RWPE2 (cell line): Measurements from ENCODE around the gene CIRBP.

Source experiments
- ATAC-seq: fragments of 200-7000 bp; cut with Tn5 transposase; 3 replicates; pipeline ENCODE4 v1.9.1; 2021; ENCODE audit warnings: low read depth
- DNase-seq: peaks from one replicate; pipeline ENCODE4 v3.0.0-alpha.2; 2020; ENCODE audit warnings: low spot score
- H3K27ac ChIP-seq: fragments of 450-650 bp; 2 replicates; pipeline ENCODE4 v1.5.1; 2017; ENCODE audit warnings: mild to moderate bottlenecking; ENCODE audit not compliant: poor library complexity, severe bottlenecking
- H3K27me3 ChIP-seq: fragments of 250-450 bp; sonication (Bioruptor Pico); 2 replicates; pipeline ENCODE4 v1.5.1; 2021; ENCODE audit warnings: mild to moderate bottlenecking, moderate library complexity; ENCODE audit not compliant: insufficient read depth, poor library complexity, severe bottlenecking
- H3K36me3 ChIP-seq: fragments of 250-450 bp; sonication (Bioruptor Pico); 2 replicates; pipeline ENCODE4 v1.5.1; 2020; ENCODE audit warnings: low read depth, mild to moderate bottlenecking, moderate library complexity
- H3K4me1 ChIP-seq: fragments of 250-450 bp; sonication (Bioruptor Pico); 2 replicates; pipeline ENCODE4 v1.5.1; 2021; ENCODE audit warnings: mild to moderate bottlenecking, moderate library complexity; ENCODE audit not compliant: insufficient read depth, poor library complexity, severe bottlenecking
- H3K4me3 ChIP-seq: fragments of 250-450 bp; sonication (Bioruptor Pico); 2 replicates; pipeline ENCODE4 v1.5.1; 2021; ENCODE audit warnings: mild to moderate bottlenecking, moderate library complexity; ENCODE audit not compliant: severe bottlenecking
- H3K9me3 ChIP-seq: fragments of 250-450 bp; sonication (Bioruptor Pico); 2 replicates; pipeline ENCODE4 v1.5.1; 2021; ENCODE audit warnings: mild to moderate bottlenecking, moderate library complexity; ENCODE audit not compliant: severe bottlenecking
- TF ChIP-seq, protein P1 (sequence below): fragments of 450-650 bp; IDR thresholded peaks from one replicate; pipeline ENCODE4 v1.5.1; 2017; ENCODE audit warnings: mild to moderate bottlenecking, moderate library complexity; ENCODE audit not compliant: poor library complexity, severe bottlenecking

CIRBP gene

DNA sequence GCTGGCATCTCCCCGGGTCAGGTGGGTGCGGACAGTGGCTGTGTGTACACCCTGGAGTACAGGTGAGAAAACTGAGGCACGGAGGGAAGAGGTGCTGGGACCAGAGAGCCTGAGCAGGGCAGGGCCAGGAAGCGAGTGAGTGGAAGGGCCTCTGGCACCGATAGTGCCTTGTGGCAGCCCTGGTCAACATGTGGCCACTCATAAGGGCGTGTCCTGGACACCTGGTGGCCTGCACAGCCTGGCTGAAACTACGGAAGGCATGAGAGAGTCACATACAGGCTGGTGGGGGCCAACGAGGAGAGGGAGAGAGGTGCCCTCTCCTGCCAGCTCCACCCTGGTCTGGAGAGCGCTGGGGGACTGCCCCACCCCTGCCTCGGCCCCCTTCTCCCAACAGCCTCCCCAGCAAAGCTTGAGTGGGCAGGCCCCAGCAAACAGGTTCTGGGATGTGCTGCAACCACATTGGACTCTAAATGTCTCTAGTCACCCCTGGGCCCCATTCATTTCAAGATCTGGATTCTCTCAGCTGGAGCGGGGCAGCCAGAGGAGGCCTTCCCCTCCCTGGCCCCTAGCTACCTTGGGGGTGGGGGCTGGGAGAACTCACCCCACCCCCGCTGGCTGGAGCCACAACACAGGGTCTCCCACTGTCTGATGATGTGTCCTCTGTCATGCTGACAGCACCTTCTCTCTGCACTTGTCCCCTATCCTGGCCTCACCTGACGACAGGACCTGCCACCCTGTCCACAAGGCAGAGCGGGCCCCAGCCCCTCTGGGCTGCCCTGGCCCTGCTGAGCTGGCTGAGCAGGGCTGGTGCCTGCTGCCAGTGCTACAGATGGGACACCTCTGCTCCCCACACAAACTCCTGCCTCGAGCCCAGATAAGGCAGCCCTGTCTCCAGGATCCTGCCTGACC is 37.1 kb upstream of the CIRBP start:
- peaks cover 8% of the 10 kb centered on the region for H3K4me1 ChIP-seq
- peak; percentile 30; the same call in 2 of the 3 replicates for ATAC-seq
- H3K27me3 ChIP-seq = no peaks in the 10 kb centered on the region
- TF ChIP-seq, protein P1, sequence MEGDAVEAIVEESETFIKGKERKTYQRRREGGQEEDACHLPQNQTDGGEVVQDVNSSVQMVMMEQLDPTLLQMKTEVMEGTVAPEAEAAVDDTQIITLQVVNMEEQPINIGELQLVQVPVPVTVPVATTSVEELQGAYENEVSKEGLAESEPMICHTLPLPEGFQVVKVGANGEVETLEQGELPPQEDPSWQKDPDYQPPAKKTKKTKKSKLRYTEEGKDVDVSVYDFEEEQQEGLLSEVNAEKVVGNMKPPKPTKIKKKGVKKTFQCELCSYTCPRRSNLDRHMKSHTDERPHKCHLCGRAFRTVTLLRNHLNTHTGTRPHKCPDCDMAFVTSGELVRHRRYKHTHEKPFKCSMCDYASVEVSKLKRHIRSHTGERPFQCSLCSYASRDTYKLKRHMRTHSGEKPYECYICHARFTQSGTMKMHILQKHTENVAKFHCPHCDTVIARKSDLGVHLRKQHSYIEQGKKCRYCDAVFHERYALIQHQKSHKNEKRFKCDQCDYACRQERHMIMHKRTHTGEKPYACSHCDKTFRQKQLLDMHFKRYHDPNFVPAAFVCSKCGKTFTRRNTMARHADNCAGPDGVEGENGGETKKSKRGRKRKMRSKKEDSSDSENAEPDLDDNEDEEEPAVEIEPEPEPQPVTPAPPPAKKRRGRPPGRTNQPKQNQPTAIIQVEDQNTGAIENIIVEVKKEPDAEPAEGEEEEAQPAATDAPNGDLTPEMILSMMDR = no peak
- H3K36me3 ChIP-seq = peaks cover 19% of the 10 kb centered on the region
- no peaks in the 10 kb centered on the region for H3K9me3 ChIP-seq
- DNase-seq = no peak
- H3K4me3 ChIP-seq = no peak overlapping the region
- peak overlapping the region; percentile 45 for H3K27ac ChIP-seq

DNA sequence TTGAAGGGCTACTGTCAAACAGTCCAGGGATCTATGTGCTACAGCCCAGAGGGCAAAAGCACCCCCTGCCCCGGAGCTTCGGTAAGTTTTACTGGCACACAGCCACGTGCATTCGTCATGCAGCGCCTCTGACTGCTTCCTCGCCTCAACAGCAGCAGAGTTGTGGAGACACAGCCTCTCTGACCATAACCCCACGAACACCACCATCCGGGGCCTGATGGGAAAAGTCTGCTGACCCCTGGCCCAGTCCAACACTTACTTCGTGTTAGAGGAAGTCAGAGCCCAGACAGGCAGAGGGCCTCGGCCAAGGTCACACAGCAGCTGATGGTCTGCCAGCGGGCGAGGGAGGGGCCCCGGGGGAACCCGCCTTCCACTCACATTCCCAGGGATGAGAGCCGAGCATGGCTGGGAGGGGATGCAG is 36.5 kb upstream of the CIRBP start:
- Histone ChIP-seq H3K4me3 (no peak overlapping the region), H3K9me3 (no peaks in the 10 kb centered on the region), H3K27me3 (no peaks in the 10 kb centered on the region), H3K4me1 (peaks cover 8% of the 10 kb centered on the region), H3K27ac (peak overlapping the region; percentile 45), H3K36me3 (peaks cover 19% of the 10 kb centered on the region)
- ATAC-seq (peak; percentile 13), DNase-seq (no peak)
- TF ChIP-seq, protein P1 = no peak

DNA sequence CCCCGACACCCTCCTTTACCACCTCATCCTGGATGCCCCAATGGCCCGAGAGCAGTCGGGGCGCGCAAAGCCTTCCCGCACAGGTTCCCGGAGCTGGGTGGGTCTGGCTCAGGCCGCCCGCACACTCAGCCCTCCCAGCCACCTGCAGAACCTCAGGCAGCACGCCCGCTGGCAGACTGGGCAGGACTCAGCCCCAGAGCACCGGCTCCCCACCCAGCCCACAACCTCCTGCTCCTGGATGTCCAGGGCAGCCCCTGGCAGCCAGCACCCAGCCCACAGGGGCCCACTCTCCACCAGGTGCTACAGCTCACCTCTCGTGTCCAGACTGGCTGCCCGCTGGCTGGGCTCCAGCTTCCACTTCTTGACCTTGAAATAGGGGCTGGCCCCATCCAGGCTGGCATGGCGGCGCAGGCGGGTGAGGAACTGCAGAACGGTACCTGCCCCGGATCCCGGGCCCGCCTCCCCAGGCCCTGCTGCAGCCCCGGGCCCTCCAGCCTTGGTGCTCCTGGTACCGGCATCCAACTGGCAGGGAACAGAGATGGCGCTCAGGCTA is 35.9 kb upstream of the CIRBP start:
- Histone ChIP-seq H3K4me3 (no peak overlapping the region), H3K27ac (peak overlapping the region; percentile 45), H3K36me3 (peaks cover 17% of the 10 kb centered on the region), H3K27me3 (no peaks in the 10 kb centered on the region), H3K4me1 (peaks cover 8% of the 10 kb centered on the region), H3K9me3 (no peaks in the 10 kb centered on the region)
- TF ChIP-seq, protein P1 = no peak
- DNase-seq (no peak), ATAC-seq (no peak)

DNA sequence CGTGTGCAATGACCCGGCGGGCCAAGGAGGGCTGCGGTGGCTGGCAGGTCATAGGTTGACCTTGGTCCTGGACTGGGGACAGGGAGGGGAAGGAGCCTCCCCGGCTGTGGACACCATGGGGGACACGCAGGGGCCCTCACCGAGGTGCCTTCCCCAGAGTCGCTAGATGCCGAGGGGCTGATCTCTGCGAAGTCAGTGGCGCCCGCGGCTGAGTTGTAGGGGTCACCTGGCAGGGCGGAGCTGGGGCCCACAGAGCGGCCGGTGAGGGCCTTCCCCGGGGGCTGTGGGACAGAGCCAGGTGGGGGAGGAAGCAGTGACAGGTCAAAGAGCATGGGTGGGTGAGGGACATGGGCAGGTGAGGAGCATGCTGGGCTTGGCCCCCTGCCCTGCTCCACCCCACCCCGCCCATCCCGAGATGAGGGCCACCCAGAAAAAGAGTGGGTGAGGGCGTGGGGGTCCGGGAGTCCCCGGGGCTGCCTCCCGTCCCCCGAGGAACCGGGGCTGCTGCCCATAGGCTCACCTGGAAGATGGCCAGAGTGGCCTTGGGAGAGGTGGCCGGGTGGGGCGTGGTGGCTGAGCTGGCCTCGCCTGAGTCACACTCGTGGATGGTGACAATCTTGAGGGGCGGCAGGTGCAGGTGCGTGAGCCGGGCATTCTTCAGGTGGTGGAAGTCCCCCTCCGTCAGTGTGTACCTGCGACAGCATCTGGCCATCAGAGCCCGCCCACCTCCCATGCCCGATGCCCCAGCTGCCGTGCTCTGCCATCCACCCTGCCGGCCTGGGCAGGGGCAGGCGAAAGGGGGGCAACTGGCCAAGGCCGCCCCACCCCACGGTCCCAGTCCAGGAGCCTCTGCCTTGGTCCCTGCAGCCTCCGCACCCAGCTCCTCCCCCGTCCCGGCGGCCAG is 34.8 kb upstream of the CIRBP start:
- H3K4me3 ChIP-seq = no peak overlapping the region
- H3K36me3 ChIP-seq = peaks cover 16% of the 10 kb centered on the region
- TF ChIP-seq, protein P1 = no peak
- H3K27ac ChIP-seq = no peak overlapping the region
- DNase-seq = no peak
- no peaks in the 10 kb centered on the region for H3K27me3 ChIP-seq
- peaks cover 8% of the 10 kb centered on the region for H3K4me1 ChIP-seq
- no peaks in the 10 kb centered on the region for H3K9me3 ChIP-seq
- no peak for ATAC-seq
